Smooth muscle cell (in vitro differentiated cells): ENCODE data around the gene SNRNP35. TPM values are rescaled to one million over a fixed set of nuclear protein-coding genes. Genes with fewer than 3 reads are reported as not detected.

Experiments used
- DNase-seq: peaks from one replicate; lab custom pipeline; 2025; ENCODE audit not compliant: unreplicated experiment; lab: John Stamatoyannopoulos, UW
- H2AFZ ChIP-seq: fragments of 200-600 bp; sonication (generic); 2 replicates; pipeline ENCODE4 v1.6.0; 2016; ENCODE audit warnings: antibody characterized with exemption, low read depth, mild to moderate bottlenecking
- H3F3A ChIP-seq: fragments of 200-600 bp; sonication (generic); 2 replicates; pipeline ENCODE4 v1.6.0; 2017; ENCODE audit warnings: antibody characterized with exemption, low read depth
- H3K27ac ChIP-seq: fragments of 200-600 bp; sonication (generic); 2 replicates; pipeline ENCODE4 v1.5.1; 2016; ENCODE audit warnings: low read depth, mild to moderate bottlenecking
- H3K27me3 ChIP-seq: fragments of 200-600 bp; sonication (generic); 2 replicates; pipeline ENCODE4 v1.6.1; 2016; ENCODE audit warnings: low read depth, mild to moderate bottlenecking
- H3K36me3 ChIP-seq: fragments of 200-600 bp; sonication (generic); 2 replicates; pipeline ENCODE4 v1.5.1; 2016; ENCODE audit warnings: low read depth
- H3K4me1 ChIP-seq: fragments of 200-600 bp; sonication (generic); 2 replicates; pipeline ENCODE4 v1.5.1; 2016; ENCODE audit warnings: low read depth
- H3K4me2 ChIP-seq: fragments of 200-600 bp; sonication (generic); 2 replicates; pipeline ENCODE4 v1.6.0; 2016; ENCODE audit warnings: mild to moderate bottlenecking
- H3K4me3 ChIP-seq: fragments of 200-600 bp; sonication (generic); 2 replicates; pipeline ENCODE4 v1.5.1; 2016; ENCODE audit warnings: mild to moderate bottlenecking
- H3K79me2 ChIP-seq: fragments of 200-600 bp; sonication (generic); 2 replicates; pipeline ENCODE4 v1.6.0; 2016; ENCODE audit warnings: low read depth, mild to moderate bottlenecking
- H3K9ac ChIP-seq: fragments of 200-600 bp; sonication (generic); 2 replicates; pipeline ENCODE4 v1.6.0; 2016; ENCODE audit warnings: low read depth
- H3K9me3 ChIP-seq: fragments of 200-600 bp; sonication (generic); replicated peaks from 2 replicates; pipeline ENCODE4 v1.5.1; 2016; ENCODE audit warnings: low read depth
- H4K20me1 ChIP-seq: fragments of 200-600 bp; sonication (generic); 2 replicates; pipeline ENCODE4 v1.6.0; 2016; ENCODE audit warnings: low read depth
- WGBS: methylation state at CpG from one replicate; pipeline ENCODE4 v1.1.7; 2016; ENCODE audit warnings: low lambda C conversion rate; 5-methylcytosine and 5-hydroxymethylcytosine counted together
- polyA plus RNA-seq: library from polyadenylated mRNA; unstranded; fragments of >200 nt; fragmentation: Nextera tagmentation; extraction: Ambion mirVana; gene quantifications from 2 replicates; pipeline ENCODE4 v1.2.1, GENCODE V29; 2016
- total RNA-seq: library from RNA; depleted of rRNA; stranded (reverse); fragments of >200 nt; gene quantifications from 2 replicates; pipeline ENCODE4 v1.2.3, GENCODE V29; 2014
- TF ChIP-seq, protein P1 (sequence below): fragments of 200-600 bp; sonication (generic); IDR thresholded peaks from 2 replicates; pipeline ENCODE4 v1.5.1; 2017; ENCODE audit warnings: borderline replicate concordance, mild to moderate bottlenecking, antibody characterized with exemption; ENCODE audit not compliant: insufficient read depth, poor library complexity, severe bottlenecking

The SNRNP35 gene
- total and polyA plus RNA-seq, 2 experiments from 2014 or later, result 3.8 to 21.7 TPM

DNA sequence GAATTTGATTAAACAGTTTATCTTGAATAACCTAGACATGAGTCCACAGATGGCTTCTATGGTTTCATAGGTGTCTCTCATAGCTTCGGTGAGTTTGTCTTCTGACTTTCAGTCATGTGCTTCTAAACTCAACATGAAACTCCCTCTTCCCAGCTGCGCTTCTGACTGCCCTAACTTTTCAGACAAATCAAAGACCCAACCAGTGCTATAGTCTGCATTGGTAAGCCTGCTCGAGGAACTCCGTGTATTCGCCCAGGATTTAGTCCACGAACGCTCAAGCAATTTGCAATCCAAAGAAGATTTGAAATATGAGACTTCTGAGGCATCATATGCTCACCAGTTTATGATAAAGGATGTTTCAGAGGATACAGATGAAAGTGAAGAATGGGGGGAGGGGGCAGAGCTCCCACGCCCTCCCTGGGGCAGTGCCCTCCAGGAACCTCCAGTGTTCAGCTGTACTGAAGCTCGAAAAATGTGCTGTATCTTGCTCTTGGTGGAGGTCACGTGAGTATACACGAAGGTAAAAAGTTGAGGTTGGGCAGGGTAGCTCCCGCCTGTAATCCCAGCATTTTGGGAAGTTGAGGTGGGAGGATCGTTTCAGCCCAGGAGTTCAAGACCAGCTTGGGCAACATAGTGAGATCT, 16.3 kb upstream of the SNRNP35 start:
- Histone ChIP-seq H2AFZ (no peak overlapping the region), H3K9ac (no peak overlapping the region), H3K9me3 (no peaks in the 10 kb centered on the region), H3K27me3 (no peaks in the 10 kb centered on the region), H3K36me3 (no peaks in the 10 kb centered on the region), H3K4me2 (no peak overlapping the region), H3K4me3 (no peak overlapping the region), H3K4me1 (no peaks in the 10 kb centered on the region), H3F3A (no peaks in the 10 kb centered on the region), H3K27ac (no peak overlapping the region), H3K79me2 (no peaks in the 10 kb centered on the region), H4K20me1 (no peaks in the 10 kb centered on the region)
- TF ChIP-seq, protein P1, sequence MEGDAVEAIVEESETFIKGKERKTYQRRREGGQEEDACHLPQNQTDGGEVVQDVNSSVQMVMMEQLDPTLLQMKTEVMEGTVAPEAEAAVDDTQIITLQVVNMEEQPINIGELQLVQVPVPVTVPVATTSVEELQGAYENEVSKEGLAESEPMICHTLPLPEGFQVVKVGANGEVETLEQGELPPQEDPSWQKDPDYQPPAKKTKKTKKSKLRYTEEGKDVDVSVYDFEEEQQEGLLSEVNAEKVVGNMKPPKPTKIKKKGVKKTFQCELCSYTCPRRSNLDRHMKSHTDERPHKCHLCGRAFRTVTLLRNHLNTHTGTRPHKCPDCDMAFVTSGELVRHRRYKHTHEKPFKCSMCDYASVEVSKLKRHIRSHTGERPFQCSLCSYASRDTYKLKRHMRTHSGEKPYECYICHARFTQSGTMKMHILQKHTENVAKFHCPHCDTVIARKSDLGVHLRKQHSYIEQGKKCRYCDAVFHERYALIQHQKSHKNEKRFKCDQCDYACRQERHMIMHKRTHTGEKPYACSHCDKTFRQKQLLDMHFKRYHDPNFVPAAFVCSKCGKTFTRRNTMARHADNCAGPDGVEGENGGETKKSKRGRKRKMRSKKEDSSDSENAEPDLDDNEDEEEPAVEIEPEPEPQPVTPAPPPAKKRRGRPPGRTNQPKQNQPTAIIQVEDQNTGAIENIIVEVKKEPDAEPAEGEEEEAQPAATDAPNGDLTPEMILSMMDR, result no peak
- 95% methylated on average over 13 of the region's 13 CpGs for WGBS
- no peak for DNase-seq

DNA sequence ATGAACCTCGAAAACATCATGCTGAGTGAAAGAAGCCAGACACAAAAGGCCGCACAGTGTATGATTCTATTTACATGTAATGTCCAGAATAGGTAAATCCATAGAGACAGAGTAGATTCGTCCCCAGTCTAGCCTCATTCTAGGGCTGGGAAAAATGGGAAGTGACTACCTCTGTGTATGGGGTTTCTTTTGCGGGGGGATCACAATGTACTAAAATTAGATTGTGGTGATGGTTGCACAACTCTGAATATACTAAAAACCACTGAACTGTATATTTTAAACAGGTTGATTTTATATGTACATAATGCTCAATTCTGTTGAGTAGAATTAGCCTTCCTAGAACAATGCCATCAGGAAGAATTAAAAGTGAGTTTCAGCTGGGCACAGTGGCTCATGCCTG, 15.2 kb upstream of the SNRNP35 start:
- H3K27ac ChIP-seq, result no peak overlapping the region
- no peak overlapping the region for H3K4me3 ChIP-seq
- WGBS, result 88% methylated on average over 4 of the region's 4 CpGs
- no peaks in the 10 kb centered on the region for H4K20me1 ChIP-seq
- no peaks in the 10 kb centered on the region for H3K36me3 ChIP-seq
- H3F3A ChIP-seq, result no peaks in the 10 kb centered on the region
- no peaks in the 10 kb centered on the region for H3K79me2 ChIP-seq
- no peak for DNase-seq
- no peaks in the 10 kb centered on the region for H3K27me3 ChIP-seq
- TF ChIP-seq, protein P1, result no peak
- no peak overlapping the region for H3K4me2 ChIP-seq
- no peak overlapping the region for H2AFZ ChIP-seq
- H3K4me1 ChIP-seq, result no peaks in the 10 kb centered on the region
- no peak overlapping the region for H3K9ac ChIP-seq
- H3K9me3 ChIP-seq, result no peaks in the 10 kb centered on the region

DNA sequence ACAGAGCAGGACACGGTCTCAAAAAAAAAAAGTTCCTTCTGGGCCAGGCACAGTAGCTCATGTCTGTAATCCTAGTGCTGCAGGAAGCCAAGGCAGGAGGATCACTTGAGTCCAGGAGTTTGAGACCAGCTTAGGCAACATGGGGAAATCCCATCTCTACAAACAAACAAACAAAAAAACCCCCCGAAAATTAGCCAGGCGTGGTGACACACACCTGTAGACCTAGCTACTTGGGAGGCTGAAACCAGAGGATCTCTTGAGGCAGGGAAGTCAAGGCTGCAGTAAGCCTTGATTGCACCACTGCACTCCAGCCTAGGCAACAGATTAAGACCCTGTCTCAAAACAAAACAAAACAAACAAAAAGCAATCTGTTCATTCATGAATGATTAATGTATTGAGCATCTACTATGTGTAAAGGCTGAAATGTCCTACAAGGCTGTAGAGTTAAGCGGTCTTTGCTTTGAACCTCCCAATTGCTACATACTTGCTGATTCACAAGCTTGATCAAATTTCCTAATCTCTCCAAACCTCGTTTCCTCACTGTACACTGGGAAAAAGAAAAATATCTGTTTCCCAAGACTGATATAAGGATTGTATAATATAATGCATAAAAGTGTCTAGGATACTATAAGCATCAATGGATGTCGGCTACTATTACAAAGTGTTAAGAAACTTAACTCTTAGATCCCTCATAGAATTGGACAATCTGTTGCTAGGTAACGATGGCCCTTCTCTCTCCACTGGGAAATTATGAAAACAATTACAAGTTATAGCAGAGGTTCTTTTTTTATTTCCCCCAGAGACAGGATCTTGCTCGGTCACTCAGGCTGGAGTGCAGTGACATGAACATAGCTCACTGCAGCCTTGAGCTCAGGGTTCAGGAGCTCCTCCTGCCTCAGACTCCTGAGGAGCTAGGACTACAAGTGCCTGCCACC, 13.6 kb upstream of the SNRNP35 start:
- no peak overlapping the region for H3K4me2 ChIP-seq
- no peak overlapping the region for H3K27ac ChIP-seq
- TF ChIP-seq, protein P1, result no peak
- WGBS, result 93% methylated on average over 8 of the region's 8 CpGs
- no peak overlapping the region for H3K4me3 ChIP-seq
- H3K79me2 ChIP-seq, result no peaks in the 10 kb centered on the region
- no peak overlapping the region for H3K9ac ChIP-seq
- no peaks in the 10 kb centered on the region for H4K20me1 ChIP-seq
- no peaks in the 10 kb centered on the region for H3K36me3 ChIP-seq
- no peaks in the 10 kb centered on the region for H3K9me3 ChIP-seq
- no peaks in the 10 kb centered on the region for H3F3A ChIP-seq
- H3K4me1 ChIP-seq, result no peaks in the 10 kb centered on the region
- H3K27me3 ChIP-seq, result no peaks in the 10 kb centered on the region
- no peak for DNase-seq
- no peak overlapping the region for H2AFZ ChIP-seq
